GM23338 (cell line): Measurements from ENCODE around the gene SCN4A. TPM values are rescaled to one million over a fixed set of nuclear protein-coding genes. Genes with fewer than 3 reads are reported as not detected.
A peak's percentile ranks its signal among the peaks of the same experiment; 100 is the strongest.

Source experiments
- ATAC-seq: fragments of 200-7000 bp; cut with Tn5 transposase; 3 replicates; pipeline ENCODE4 v1.9.1; 2020
- DNase-seq: peaks from one replicate; pipeline ENCODE4 v3.0.0-alpha.2; 2015; ENCODE audit warnings: low spot score
- H2AFZ ChIP-seq: fragments of 200-600 bp; sonication (generic); 2 replicates; pipeline ENCODE4 v1.8.0; 2016; ENCODE audit warnings: antibody characterized with exemption, mild to moderate bottlenecking, moderate library complexity
- H3F3A ChIP-seq: fragments of 200-600 bp; sonication (generic); replicated peaks from 2 replicates; pipeline ENCODE4 v1.8.0; 2017; ENCODE audit warnings: antibody characterized with exemption, mixed run types, low read depth
- H3K27ac ChIP-seq: fragments of 200-600 bp; sonication (generic); 2 replicates; pipeline ENCODE4 v1.6.1; 2016; ENCODE audit warnings: low read depth
- H3K27me3 ChIP-seq: fragments of 200-600 bp; sonication (generic); 2 replicates; pipeline ENCODE4 v1.8.0; 2016; ENCODE audit warnings: mild to moderate bottlenecking, mixed run types, moderate library complexity; ENCODE audit not compliant: insufficient read depth
- H3K36me3 ChIP-seq: fragments of 200-600 bp; sonication (generic); 2 replicates; pipeline ENCODE4 v1.8.0; 2016; ENCODE audit warnings: mild to moderate bottlenecking; ENCODE audit not compliant: insufficient read depth
- H3K4me1 ChIP-seq: fragments of 200-600 bp; sonication (generic); 2 replicates; pipeline ENCODE4 v1.8.0; 2016; ENCODE audit warnings: mild to moderate bottlenecking, moderate library complexity; ENCODE audit not compliant: insufficient read depth
- H3K4me2 ChIP-seq: fragments of 200-600 bp; sonication (generic); 2 replicates; pipeline ENCODE4 v1.7.1; 2017; ENCODE audit warnings: mixed run types
- H3K4me3 ChIP-seq: fragments of 200-600 bp; sonication (generic); 2 replicates; pipeline ENCODE4 v1.6.1; 2016; ENCODE audit warnings: mixed run types
- H3K79me2 ChIP-seq: fragments of 200-600 bp; sonication (generic); replicated peaks from 2 replicates; pipeline ENCODE4 v1.8.0; 2017; ENCODE audit warnings: mild to moderate bottlenecking; ENCODE audit not compliant: insufficient read depth
- H3K9me2 ChIP-seq: fragments of 200-600 bp; sonication (generic); 2 replicates; pipeline ENCODE4 v1.8.0; 2017; ENCODE audit not compliant: insufficient read depth
- H4K20me1 ChIP-seq: fragments of 200-600 bp; sonication (generic); replicated peaks from 2 replicates; pipeline ENCODE4 v1.8.0; 2017; ENCODE audit warnings: mild to moderate bottlenecking; ENCODE audit not compliant: insufficient read depth
- H3K27ac Mint-ChIP-seq: 2 replicates; pipeline ENCODE4 v1.8.0; 2020; ENCODE audit warnings: inconsistent platforms, mild to moderate bottlenecking, moderate library complexity, mixed read lengths
- H3K27me3 Mint-ChIP-seq: 3 replicates; pipeline ENCODE4 v1.8.0; 2022; ENCODE audit warnings: low read depth, mild to moderate bottlenecking, moderate library complexity, mixed read lengths, inconsistent platforms; ENCODE audit not compliant: insufficient read depth, poor library complexity
- H3K36me3 Mint-ChIP-seq: 3 replicates; pipeline ENCODE4 v1.8.0; 2021; ENCODE audit warnings: low read depth, mild to moderate bottlenecking, inconsistent platforms, moderate library complexity, mixed read lengths
- H3K4me1 Mint-ChIP-seq: 3 replicates; pipeline ENCODE4 v1.8.0; 2020; ENCODE audit warnings: mild to moderate bottlenecking, inconsistent platforms, mixed read lengths
- H3K4me3 Mint-ChIP-seq: 3 replicates; pipeline ENCODE4 v1.8.0; 2021; ENCODE audit warnings: moderate library complexity, mild to moderate bottlenecking, inconsistent platforms, mixed read lengths
- H3K9me3 Mint-ChIP-seq: 3 replicates; pipeline ENCODE4 v1.8.0; 2020; ENCODE audit warnings: moderate library complexity, mild to moderate bottlenecking, inconsistent platforms, mixed read lengths
- CREB1 ChIP-seq: fragments of 250-450 bp; sonication (Bioruptor Pico); IDR thresholded peaks from 2 replicates; pipeline ENCODE4 v1.5.0; 2020; ENCODE audit warnings: low read depth, mild to moderate bottlenecking, moderate library complexity
- CTCF ChIP-seq, 2 experiments: fragments of 200-600 bp in 1 of 2; sonication (generic) in 1 of 2; conservative IDR thresholded peaks; 2 replicates each; pipeline versions ENCODE4 v1.5.1 to v1.6.1; 2016 to 2017; ENCODE audit warnings: antibody characterized with exemption in 2 of 2, low read depth in 2 of 2, mild to moderate bottlenecking in 2 of 2, moderate library complexity in 1 of 2
- ETS1 ChIP-seq: IDR thresholded peaks from 2 replicates; pipeline ENCODE4 v1.6.1; 2016; ENCODE audit warnings: antibody characterized with exemption
- EZH2 ChIP-seq: fragments of 200-600 bp; sonication (generic); IDR thresholded peaks from one replicate; pipeline ENCODE4 v1.8.0; 2017; ENCODE audit warnings: antibody characterized with exemption, mild to moderate bottlenecking, low read depth; ENCODE audit not compliant: unreplicated experiment
- EZH2phosphoT487 ChIP-seq: fragments of 200-600 bp; sonication (generic); IDR thresholded peaks from one replicate; pipeline ENCODE4 v1.8.1; 2018; ENCODE audit warnings: antibody characterized with exemption; ENCODE audit not compliant: unreplicated experiment
- JUNB ChIP-seq: IDR thresholded peaks from one replicate; pipeline ENCODE4 v1.6.1; 2016; ENCODE audit warnings: antibody characterized with exemption; ENCODE audit not compliant: unreplicated experiment
- NANOG ChIP-seq: IDR thresholded peaks from 2 replicates; pipeline ENCODE4 v1.6.1; 2016; ENCODE audit warnings: antibody characterized with exemption, borderline replicate concordance
- POLR2AphosphoS5 ChIP-seq: IDR thresholded peaks from 2 replicates; pipeline ENCODE4 v1.6.1; 2016; ENCODE audit warnings: antibody characterized with exemption, low read depth
- STAT1 ChIP-seq: IDR thresholded peaks from one replicate; pipeline ENCODE4 v1.6.1; 2016; ENCODE audit warnings: antibody characterized with exemption; ENCODE audit not compliant: unreplicated experiment
- ZNF114 ChIP-seq: fragments of 250-450 bp; sonication (Bioruptor Pico); IDR thresholded peaks from 2 replicates; pipeline ENCODE4 v1.5.0; 2020; ENCODE audit warnings: mild to moderate bottlenecking, moderate library complexity
- ZNF331 ChIP-seq: fragments of 250-450 bp; sonication (Bioruptor Pico); IDR thresholded peaks from 2 replicates; pipeline ENCODE4 v1.5.0; 2020; ENCODE audit warnings: low read depth, mild to moderate bottlenecking, moderate library complexity
- polyA plus RNA-seq: library from polyadenylated mRNA; unstranded; fragments of >200 nt; fragmentation: Nextera tagmentation; extraction: Ambion mirVana; gene quantifications from 2 replicates; pipeline ENCODE4 v1.2.1, GENCODE V29; 2016
- total RNA-seq: library from RNA; depleted of rRNA; stranded (reverse); fragments of >200 nt; shearing (Covaris generic); gene quantifications from 2 replicates; pipeline ENCODE4 v1.2.3, GENCODE V29; 2014
- TF ChIP-seq, protein P1 (sequence below): fragments of 250-450 bp; sonication (Bioruptor Pico); IDR thresholded peaks from 2 replicates; pipeline ENCODE4 v1.5.0; 2020; ENCODE audit warnings: mild to moderate bottlenecking, moderate library complexity
- TF ChIP-seq, protein P2 (sequence below): IDR thresholded peaks from one replicate; pipeline ENCODE4 v1.6.1; 2018; ENCODE audit warnings: antibody characterized with exemption; ENCODE audit not compliant: unreplicated experiment

Gene SCN4A
- total and polyA plus RNA-seq, 2 experiments from 2014 or later = 2.3 to 7.9 TPM

- peak overlapping the region; percentile 75 for H3K4me3 ChIP-seq
- H3K4me1 ChIP-seq = peaks cover 14% of the 10 kb centered on the region; the same call in 1 of the 2 replicates
- DNase-seq (peak; percentile 30), ATAC-seq (peak; percentile 3)
- TF ChIP-seq POLR2AphosphoS5 (no peak), CTCF (conservative IDR thresholded peaks at IDR 0.05; ENCODE audit: low read depth in 2 of 2) (no peak), ZNF114 (no peak), ZNF331 (CRISPR knock-in tag) (no peak), JUNB (no peak), ETS1 (no peak), EZH2phosphoT487 (no peak), NANOG (no peak), EZH2 (no peak), CREB1 (no peak), STAT1 (no peak)
- TF ChIP-seq, protein P1, sequence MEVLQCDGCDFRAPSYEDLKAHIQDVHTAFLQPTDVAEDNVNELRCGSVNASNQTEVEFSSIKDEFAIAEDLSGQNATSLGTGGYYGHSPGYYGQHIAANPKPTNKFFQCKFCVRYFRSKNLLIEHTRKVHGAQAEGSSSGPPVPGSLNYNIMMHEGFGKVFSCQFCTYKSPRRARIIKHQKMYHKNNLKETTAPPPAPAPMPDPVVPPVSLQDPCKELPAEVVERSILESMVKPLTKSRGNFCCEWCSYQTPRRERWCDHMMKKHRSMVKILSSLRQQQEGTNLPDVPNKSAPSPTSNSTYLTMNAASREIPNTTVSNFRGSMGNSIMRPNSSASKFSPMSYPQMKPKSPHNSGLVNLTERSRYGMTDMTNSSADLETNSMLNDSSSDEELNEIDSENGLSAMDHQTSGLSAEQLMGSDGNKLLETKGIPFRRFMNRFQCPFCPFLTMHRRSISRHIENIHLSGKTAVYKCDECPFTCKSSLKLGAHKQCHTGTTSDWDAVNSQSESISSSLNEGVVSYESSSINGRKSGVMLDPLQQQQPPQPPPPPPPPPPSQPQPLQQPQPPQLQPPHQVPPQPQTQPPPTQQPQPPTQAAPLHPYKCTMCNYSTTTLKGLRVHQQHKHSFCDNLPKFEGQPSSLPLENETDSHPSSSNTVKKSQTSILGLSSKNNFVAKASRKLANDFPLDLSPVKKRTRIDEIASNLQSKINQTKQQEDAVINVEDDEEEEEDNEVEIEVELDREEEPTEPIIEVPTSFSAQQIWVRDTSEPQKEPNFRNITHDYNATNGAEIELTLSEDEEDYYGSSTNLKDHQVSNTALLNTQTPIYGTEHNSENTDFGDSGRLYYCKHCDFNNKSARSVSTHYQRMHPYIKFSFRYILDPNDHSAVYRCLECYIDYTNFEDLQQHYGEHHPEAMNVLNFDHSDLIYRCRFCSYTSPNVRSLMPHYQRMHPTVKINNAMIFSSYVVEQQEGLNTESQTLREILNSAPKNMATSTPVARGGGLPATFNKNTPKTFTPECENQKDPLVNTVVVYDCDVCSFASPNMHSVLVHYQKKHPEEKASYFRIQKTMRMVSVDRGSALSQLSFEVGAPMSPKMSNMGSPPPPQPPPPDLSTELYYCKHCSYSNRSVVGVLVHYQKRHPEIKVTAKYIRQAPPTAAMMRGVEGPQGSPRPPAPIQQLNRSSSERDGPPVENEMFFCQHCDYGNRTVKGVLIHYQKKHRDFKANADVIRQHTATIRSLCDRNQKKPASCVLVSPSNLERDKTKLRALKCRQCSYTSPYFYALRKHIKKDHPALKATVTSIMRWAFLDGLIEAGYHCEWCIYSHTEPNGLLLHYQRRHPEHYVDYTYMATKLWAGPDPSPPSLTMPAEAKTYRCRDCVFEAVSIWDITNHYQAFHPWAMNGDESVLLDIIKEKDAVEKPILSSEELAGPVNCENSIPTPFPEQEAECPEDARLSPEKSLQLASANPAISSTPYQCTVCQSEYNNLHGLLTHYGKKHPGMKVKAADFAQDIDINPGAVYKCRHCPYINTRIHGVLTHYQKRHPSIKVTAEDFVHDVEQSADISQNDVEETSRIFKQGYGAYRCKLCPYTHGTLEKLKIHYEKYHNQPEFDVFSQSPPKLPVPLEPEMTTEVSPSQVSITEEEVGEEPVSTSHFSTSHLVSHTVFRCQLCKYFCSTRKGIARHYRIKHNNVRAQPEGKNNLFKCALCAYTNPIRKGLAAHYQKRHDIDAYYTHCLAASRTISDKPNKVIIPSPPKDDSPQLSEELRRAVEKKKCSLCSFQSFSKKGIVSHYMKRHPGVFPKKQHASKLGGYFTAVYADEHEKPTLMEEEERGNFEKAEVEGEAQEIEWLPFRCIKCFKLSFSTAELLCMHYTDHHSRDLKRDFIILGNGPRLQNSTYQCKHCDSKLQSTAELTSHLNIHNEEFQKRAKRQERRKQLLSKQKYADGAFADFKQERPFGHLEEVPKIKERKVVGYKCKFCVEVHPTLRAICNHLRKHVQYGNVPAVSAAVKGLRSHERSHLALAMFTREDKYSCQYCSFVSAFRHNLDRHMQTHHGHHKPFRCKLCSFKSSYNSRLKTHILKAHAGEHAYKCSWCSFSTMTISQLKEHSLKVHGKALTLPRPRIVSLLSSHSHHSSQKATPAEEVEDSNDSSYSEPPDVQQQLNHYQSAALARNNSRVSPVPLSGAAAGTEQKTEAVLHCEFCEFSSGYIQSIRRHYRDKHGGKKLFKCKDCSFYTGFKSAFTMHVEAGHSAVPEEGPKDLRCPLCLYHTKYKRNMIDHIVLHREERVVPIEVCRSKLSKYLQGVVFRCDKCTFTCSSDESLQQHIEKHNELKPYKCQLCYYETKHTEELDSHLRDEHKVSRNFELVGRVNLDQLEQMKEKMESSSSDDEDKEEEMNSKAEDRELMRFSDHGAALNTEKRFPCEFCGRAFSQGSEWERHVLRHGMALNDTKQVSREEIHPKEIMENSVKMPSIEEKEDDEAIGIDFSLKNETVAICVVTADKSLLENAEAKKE (CRISPR knock-in tag) = no peak
- TF ChIP-seq, protein P2, sequence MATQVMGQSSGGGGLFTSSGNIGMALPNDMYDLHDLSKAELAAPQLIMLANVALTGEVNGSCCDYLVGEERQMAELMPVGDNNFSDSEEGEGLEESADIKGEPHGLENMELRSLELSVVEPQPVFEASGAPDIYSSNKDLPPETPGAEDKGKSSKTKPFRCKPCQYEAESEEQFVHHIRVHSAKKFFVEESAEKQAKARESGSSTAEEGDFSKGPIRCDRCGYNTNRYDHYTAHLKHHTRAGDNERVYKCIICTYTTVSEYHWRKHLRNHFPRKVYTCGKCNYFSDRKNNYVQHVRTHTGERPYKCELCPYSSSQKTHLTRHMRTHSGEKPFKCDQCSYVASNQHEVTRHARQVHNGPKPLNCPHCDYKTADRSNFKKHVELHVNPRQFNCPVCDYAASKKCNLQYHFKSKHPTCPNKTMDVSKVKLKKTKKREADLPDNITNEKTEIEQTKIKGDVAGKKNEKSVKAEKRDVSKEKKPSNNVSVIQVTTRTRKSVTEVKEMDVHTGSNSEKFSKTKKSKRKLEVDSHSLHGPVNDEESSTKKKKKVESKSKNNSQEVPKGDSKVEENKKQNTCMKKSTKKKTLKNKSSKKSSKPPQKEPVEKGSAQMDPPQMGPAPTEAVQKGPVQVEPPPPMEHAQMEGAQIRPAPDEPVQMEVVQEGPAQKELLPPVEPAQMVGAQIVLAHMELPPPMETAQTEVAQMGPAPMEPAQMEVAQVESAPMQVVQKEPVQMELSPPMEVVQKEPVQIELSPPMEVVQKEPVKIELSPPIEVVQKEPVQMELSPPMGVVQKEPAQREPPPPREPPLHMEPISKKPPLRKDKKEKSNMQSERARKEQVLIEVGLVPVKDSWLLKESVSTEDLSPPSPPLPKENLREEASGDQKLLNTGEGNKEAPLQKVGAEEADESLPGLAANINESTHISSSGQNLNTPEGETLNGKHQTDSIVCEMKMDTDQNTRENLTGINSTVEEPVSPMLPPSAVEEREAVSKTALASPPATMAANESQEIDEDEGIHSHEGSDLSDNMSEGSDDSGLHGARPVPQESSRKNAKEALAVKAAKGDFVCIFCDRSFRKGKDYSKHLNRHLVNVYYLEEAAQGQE = no peak
- peak overlapping the region; percentile 92 for H3K27ac Mint-ChIP-seq
- no peak overlapping the region for H3K27ac ChIP-seq
- H3F3A ChIP-seq = 0 out of 2 replicates have a peak, but pooled peaks cover 2% of the 10 kb centered on the region
- H3K9me3 Mint-ChIP-seq = no peaks in the 10 kb centered on the region; the same call in 2 of the 3 replicates
- H3K27me3 Mint-ChIP-seq = peaks cover 8% of the 10 kb centered on the region
- no peaks in the 10 kb centered on the region for H4K20me1 ChIP-seq
- peaks cover 13% of the 10 kb centered on the region; the same call in 2 of the 3 replicates for H3K36me3 Mint-ChIP-seq
- no peaks in the 10 kb centered on the region for H3K9me2 ChIP-seq
- peak overlapping the region; percentile 80 for H3K4me3 Mint-ChIP-seq
- no peak overlapping the region for H2AFZ ChIP-seq
- H3K4me2 ChIP-seq = peak overlapping the region; percentile 89
- H3K4me1 Mint-ChIP-seq = peaks cover 20% of the 10 kb centered on the region
- no peaks in the 10 kb centered on the region for H3K79me2 ChIP-seq
- H3K36me3 ChIP-seq = no peaks in the 10 kb centered on the region
- no peaks in the 10 kb centered on the region for H3K27me3 ChIP-seq
Measured at GRCh38 chr17:63960430-63960829, 12.3 kb downstream of the SCN4A start.
